Measurements from ENCODE around the gene IMMT. TPM values are rescaled to one million over a fixed set of nuclear protein-coding genes. Genes with fewer than 3 reads are reported as not detected.

The IMMT gene
- total and polyA plus RNA-seq, 9 of the 15 experiments (the other 6 are each of a cell fraction or from before 2014, with no cell fraction given): 119 to 294 (median 140) TPM

DNA sequence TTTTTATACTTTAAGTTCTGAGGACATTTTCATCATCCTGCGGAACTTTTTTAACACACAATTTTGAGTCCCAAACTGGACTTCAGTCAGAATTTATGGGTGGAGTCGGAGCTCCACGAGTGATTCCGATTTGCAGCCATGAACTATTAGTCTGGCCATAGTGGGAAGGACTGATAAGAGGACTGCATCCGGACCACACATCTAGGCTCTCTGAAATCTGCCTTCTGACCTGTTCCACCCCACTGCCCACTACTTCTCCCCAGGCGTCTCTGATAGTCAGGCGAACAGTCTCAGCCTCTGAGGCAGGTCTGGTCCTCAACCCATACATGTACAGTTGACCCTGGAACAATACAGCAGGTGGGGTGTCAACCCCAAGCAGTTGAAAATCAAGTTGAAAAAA lies 9.2 kb upstream of the IMMT start (continued):
- TF ChIP-seq SRF (CRISPR knock-in tag; IDR thresholded peaks at IDR 0.05): no peak
- no peak for TF ChIP-seq IFI16 (CRISPR knock-in tag; IDR thresholded peaks at IDR 0.05)
- peak; percentile 73; the same call in 1 of the 2 replicates for TF ChIP-seq ETV5 (CRISPR knock-in tag; IDR thresholded peaks at IDR 0.05; ENCODE audit: low read depth)
- TF ChIP-seq ZNF695 (CRISPR knock-in tag; IDR thresholded peaks at IDR 0.05): no peak
- TF ChIP-seq LCOR (CRISPR knock-in tag; IDR thresholded peaks at IDR 0.05): no peak
- no peak for TF ChIP-seq KAT2B (IDR thresholded peaks at IDR 0.05; ENCODE audit: low read depth, low read length)
- no peak for TF ChIP-seq KLF10 (CRISPR knock-in tag; IDR thresholded peaks at IDR 0.05)
- TF ChIP-seq CREB5 (CRISPR knock-in tag; IDR thresholded peaks at IDR 0.05): no peak
- TF ChIP-seq MEF2A (IDR thresholded peaks at IDR 0.05; ENCODE audit: control insufficient read depth, low read depth, low read length): no peak
- TF ChIP-seq UBTF (IDR thresholded peaks at IDR 0.05; ENCODE audit: borderline replicate concordance in 1 of 2, low read depth in 2 of 2, low read length in 2 of 2): no peak
- no peak for TF ChIP-seq ZNF830 (CRISPR knock-in tag; IDR thresholded peaks at IDR 0.05)
- TF ChIP-seq, protein P1, sequence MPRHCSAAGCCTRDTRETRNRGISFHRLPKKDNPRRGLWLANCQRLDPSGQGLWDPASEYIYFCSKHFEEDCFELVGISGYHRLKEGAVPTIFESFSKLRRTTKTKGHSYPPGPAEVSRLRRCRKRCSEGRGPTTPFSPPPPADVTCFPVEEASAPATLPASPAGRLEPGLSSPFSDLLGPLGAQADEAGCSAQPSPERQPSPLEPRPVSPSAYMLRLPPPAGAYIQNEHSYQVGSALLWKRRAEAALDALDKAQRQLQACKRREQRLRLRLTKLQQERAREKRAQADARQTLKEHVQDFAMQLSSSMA (CRISPR knock-in tag; IDR thresholded peaks at IDR 0.05): no peak
- peak; percentile 25 for TF ChIP-seq ZFP36 (IDR thresholded peaks at IDR 0.05; ENCODE audit: low read depth, low read length, partially characterized antibody)
- TF ChIP-seq SMARCC2 (IDR thresholded peaks at IDR 0.05; ENCODE audit: low read depth): peak; percentile 26; the same call in 1 of the 2 replicates
- no peak for TF ChIP-seq XRCC5 (IDR thresholded peaks at IDR 0.05; ENCODE audit: low read depth, low read length)
- TF ChIP-seq DDX20 (tag; IDR thresholded peaks at IDR 0.05; ENCODE audit: low read depth): no peak
- TF ChIP-seq NCOA6 (IDR thresholded peaks at IDR 0.05): no peak
- no peak for TF ChIP-seq GTF2E2 (tag; IDR thresholded peaks at IDR 0.05)
- no peak for TF ChIP-seq ETS2 (tag; IDR thresholded peaks at IDR 0.05; ENCODE audit: borderline replicate concordance, poor library complexity, severe bottlenecking)
- TF ChIP-seq RHOXF2B (CRISPR knock-in tag; conservative IDR thresholded peaks at IDR 0.05): no peak
- TF ChIP-seq CC2D1A (IDR thresholded peaks at IDR 0.05): peak; percentile 71; the same call in 1 of the 2 replicates
- no peak for TF ChIP-seq STAT5B (CRISPR knock-in tag; IDR thresholded peaks at IDR 0.05)
- no peak for TF ChIP-seq IRF2 (CRISPR knock-in tag; IDR thresholded peaks at IDR 0.05)
- TF ChIP-seq, protein P2, sequence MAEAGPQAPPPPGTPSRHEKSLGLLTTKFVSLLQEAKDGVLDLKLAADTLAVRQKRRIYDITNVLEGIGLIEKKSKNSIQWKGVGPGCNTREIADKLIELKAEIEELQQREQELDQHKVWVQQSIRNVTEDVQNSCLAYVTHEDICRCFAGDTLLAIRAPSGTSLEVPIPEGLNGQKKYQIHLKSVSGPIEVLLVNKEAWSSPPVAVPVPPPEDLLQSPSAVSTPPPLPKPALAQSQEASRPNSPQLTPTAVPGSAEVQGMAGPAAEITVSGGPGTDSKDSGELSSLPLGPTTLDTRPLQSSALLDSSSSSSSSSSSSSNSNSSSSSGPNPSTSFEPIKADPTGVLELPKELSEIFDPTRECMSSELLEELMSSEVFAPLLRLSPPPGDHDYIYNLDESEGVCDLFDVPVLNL (CRISPR knock-in tag; IDR thresholded peaks at IDR 0.05; ENCODE audit: low read depth): no peak
- TF ChIP-seq GATA2 (CRISPR knock-in tag; IDR thresholded peaks at IDR 0.05): peak; percentile 72
- no peak for TF ChIP-seq ZNF311 (CRISPR knock-in tag; IDR thresholded peaks at IDR 0.05)

All from K562 (cell line).